Measurements from ENCODE around the gene MEIS1. TPM values are rescaled to one million over a fixed set of nuclear protein-coding genes. Genes with fewer than 3 reads are reported as not detected.

The MEIS1 gene
- total RNA-seq, 1 donor from 2014 or later, result 3.4 TPM

GRCh38 chr2:66550826-66551225 is 115.9 kb downstream of the MEIS1 start:
- Mint-ChIP-seq H3K4me1 (ENCODE audit: low read depth, unreplicated experiment) (no peaks in the 10 kb centered on the region), H3K4me3 (ENCODE audit: unreplicated experiment) (no peak overlapping the region), H3K27ac (ENCODE audit: unreplicated experiment) (no peak overlapping the region), H3K27me3 (ENCODE audit: low read depth, unreplicated experiment) (peaks cover 4% of the 10 kb centered on the region), H3K36me3 (ENCODE audit: low read depth, unreplicated experiment) (no peaks in the 10 kb centered on the region), H3K9me3 (ENCODE audit: unreplicated experiment) (no peaks in the 10 kb centered on the region)
- H3K4me3 ChIP-seq (ENCODE audit: insufficient read depth, low read depth, low read length), result no peak overlapping the region
- no peak overlapping the region for H2AFZ ChIP-seq (ENCODE audit: low read depth, low read length)
- no peak overlapping the region for H3K4me2 ChIP-seq (ENCODE audit: low read length)
- no peak overlapping the region for H3K27ac ChIP-seq (ENCODE audit: low read depth, low read length)
- TF ChIP-seq CTCF (IDR thresholded peaks at IDR 0.05; ENCODE audit: insufficient read depth, low read depth, low read length) (no peak), EZH2 (IDR thresholded peaks at IDR 0.05; ENCODE audit: insufficient read depth, low read length) (no peak)
- H3K4me1 ChIP-seq (ENCODE audit: insufficient read depth, low read length), result no peaks in the 10 kb centered on the region
- no peaks in the 10 kb centered on the region for H3K79me2 ChIP-seq (ENCODE audit: insufficient read depth, low read length)
- H3K9ac ChIP-seq (ENCODE audit: low read length), result no peak overlapping the region
- H3K9me3 ChIP-seq (ENCODE audit: insufficient read depth, low read depth, low read length), result no peaks in the 10 kb centered on the region
- H3K27me3 ChIP-seq (ENCODE audit: insufficient read depth, low read length), result no peaks in the 10 kb centered on the region
- no peak for FAIRE-seq
- DNase-seq (ENCODE audit: low read depth), result no peak
- peaks cover 2% of the 10 kb centered on the region for H3K36me3 ChIP-seq (ENCODE audit: insufficient read depth, low read length)
- peaks cover 10% of the 10 kb centered on the region for H4K20me1 ChIP-seq (ENCODE audit: insufficient read depth, low read length)

DNA sequence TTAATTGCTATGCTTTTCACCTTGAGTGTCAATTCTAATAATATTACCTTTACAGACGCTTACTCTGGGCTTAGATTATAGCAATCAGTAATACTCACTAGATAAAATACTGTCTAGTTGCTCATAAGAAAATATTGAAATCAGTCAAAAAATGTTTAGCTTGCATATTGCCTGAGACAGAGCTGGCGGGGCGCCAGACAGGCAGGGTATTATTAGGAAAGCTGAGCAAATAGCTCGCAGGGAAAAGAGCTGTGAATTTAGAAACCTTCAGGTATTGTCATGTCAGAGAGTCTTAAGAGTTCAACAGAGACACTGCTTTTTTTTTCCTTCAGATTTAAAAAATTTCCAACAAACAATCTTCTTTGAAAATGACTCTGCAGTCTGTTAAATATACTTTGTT is 118.4 kb downstream of the MEIS1 start:
- Mint-ChIP-seq H3K27ac (ENCODE audit: unreplicated experiment) (no peak overlapping the region), H3K27me3 (ENCODE audit: low read depth, unreplicated experiment) (no peaks in the 10 kb centered on the region), H3K36me3 (ENCODE audit: low read depth, unreplicated experiment) (no peaks in the 10 kb centered on the region), H3K4me1 (ENCODE audit: low read depth, unreplicated experiment) (no peaks in the 10 kb centered on the region), H3K9me3 (ENCODE audit: unreplicated experiment) (no peaks in the 10 kb centered on the region), H3K4me3 (ENCODE audit: unreplicated experiment) (no peak overlapping the region)
- DNase-seq (ENCODE audit: low read depth), result no peak
- H3K9me3 ChIP-seq (ENCODE audit: insufficient read depth, low read depth, low read length), result no peaks in the 10 kb centered on the region
- H3K27ac ChIP-seq (ENCODE audit: low read depth, low read length), result no peak overlapping the region
- no peak for FAIRE-seq
- no peak for TF ChIP-seq CTCF (IDR thresholded peaks at IDR 0.05; ENCODE audit: insufficient read depth, low read depth, low read length)
- TF ChIP-seq EZH2 (IDR thresholded peaks at IDR 0.05; ENCODE audit: insufficient read depth, low read length), result no peak
- H2AFZ ChIP-seq (ENCODE audit: low read depth, low read length), result no peak overlapping the region
- H3K36me3 ChIP-seq (ENCODE audit: insufficient read depth, low read length), result peaks cover 2% of the 10 kb centered on the region
- no peaks in the 10 kb centered on the region for H3K79me2 ChIP-seq (ENCODE audit: insufficient read depth, low read length)
- H4K20me1 ChIP-seq (ENCODE audit: insufficient read depth, low read length), result no peaks in the 10 kb centered on the region
- no peaks in the 10 kb centered on the region for H3K27me3 ChIP-seq (ENCODE audit: insufficient read depth, low read length)
- no peak overlapping the region for H3K4me2 ChIP-seq (ENCODE audit: low read length)
- no peak overlapping the region for H3K4me3 ChIP-seq (ENCODE audit: insufficient read depth, low read depth, low read length)
- no peaks in the 10 kb centered on the region for H3K4me1 ChIP-seq (ENCODE audit: insufficient read depth, low read length)
- H3K9ac ChIP-seq (ENCODE audit: low read length), result no peak overlapping the region

- TF ChIP-seq EZH2 (IDR thresholded peaks at IDR 0.05; ENCODE audit: insufficient read depth, low read length), result no peak
- TF ChIP-seq CTCF (IDR thresholded peaks at IDR 0.05; ENCODE audit: insufficient read depth, low read depth, low read length), result no peak
- Histone ChIP-seq H3K4me3 (ENCODE audit: insufficient read depth, low read depth, low read length) (no peak overlapping the region), H3K4me2 (ENCODE audit: low read length) (peak overlapping the region; percentile 50), H3K9ac (ENCODE audit: low read length) (no peak overlapping the region), H3K4me1 (ENCODE audit: insufficient read depth, low read length) (no peaks in the 10 kb centered on the region), H3K79me2 (ENCODE audit: insufficient read depth, low read length) (no peaks in the 10 kb centered on the region), H3K36me3 (ENCODE audit: insufficient read depth, low read length) (no peaks in the 10 kb centered on the region), H3K9me3 (ENCODE audit: insufficient read depth, low read depth, low read length) (no peaks in the 10 kb centered on the region), H3K27ac (ENCODE audit: low read depth, low read length) (no peak overlapping the region), H3K27me3 (ENCODE audit: insufficient read depth, low read length) (no peaks in the 10 kb centered on the region), H2AFZ (ENCODE audit: low read depth, low read length) (no peak overlapping the region), H4K20me1 (ENCODE audit: insufficient read depth, low read length) (no peaks in the 10 kb centered on the region)
- FAIRE-seq (no peak), DNase-seq (ENCODE audit: low read depth) (no peak)
- Mint-ChIP-seq H3K27ac (ENCODE audit: unreplicated experiment) (no peak overlapping the region), H3K4me3 (ENCODE audit: unreplicated experiment) (no peak overlapping the region), H3K9me3 (ENCODE audit: unreplicated experiment) (no peaks in the 10 kb centered on the region), H3K27me3 (ENCODE audit: low read depth, unreplicated experiment) (no peaks in the 10 kb centered on the region), H3K36me3 (ENCODE audit: low read depth, unreplicated experiment) (no peaks in the 10 kb centered on the region), H3K4me1 (ENCODE audit: low read depth, unreplicated experiment) (no peaks in the 10 kb centered on the region)
Measured at GRCh38 chr2:66555091-66555490, 120.2 kb downstream of the MEIS1 start.

Data from astrocyte (in vitro differentiated cells and primary cell).